Right lobe of liver (tissue), 6 donors: ENCODE results near the gene TTLL10. TPM values are rescaled to one million over a fixed set of nuclear protein-coding genes. Genes with fewer than 3 reads are reported as not detected.

Experiments used
- ATAC-seq, 4 donors: fragments of 200-7000 bp; cut with Tn5 transposase; one replicate each; pipeline ENCODE4 v1.9.1; 2020; ENCODE audit warnings: mild to moderate bottlenecking in 4 of 4, moderate library complexity in 4 of 4
- DNase-seq, 3 donors: peaks; one replicate each; pipeline ENCODE4 v3.0.0-alpha.2; 2020
- H3K27ac ChIP-seq, 3 donors: fragments of 200-600 bp; one replicate each; pipeline ENCODE4 v1.8.0; 2022
- H3K27me3 ChIP-seq, 2 donors: fragments of 200-600 bp; one replicate each; pipeline ENCODE4 v1.8.0; 2022
- H3K36me3 ChIP-seq, 4 donors: fragments of 200-600 bp; sonication (generic) in 1 of 4; one replicate each; pipeline versions ENCODE4 v1.5.1 to v1.8.0; 2017 to 2022; ENCODE audit warnings: control low read depth in 1 of 4
- H3K4me1 ChIP-seq, 4 donors: fragments of 200-600 bp; sonication (generic) in 1 of 4; one replicate each; pipeline versions ENCODE4 v1.5.1 to v1.8.0; 2017 to 2022; ENCODE audit warnings: control low read depth in 1 of 4
- H3K4me3 ChIP-seq, 3 donors: fragments of 200-600 bp; one replicate each; pipeline ENCODE4 v1.8.0; 2022
- H3K9me3 ChIP-seq, 4 donors: fragments of 200-600 bp; sonication (generic) in 1 of 4; one replicate each; pipeline versions ENCODE4 v1.5.1 to v1.8.0; 2017 to 2022; ENCODE audit warnings: control low read depth in 1 of 4
- CTCF ChIP-seq, 4 donors: fragments of 200-600 bp in 3 of 4; fragments of 450-650 bp in 1 of 4; IDR thresholded peaks; one replicate each; pipeline versions ENCODE4 v1.5.1 to v1.8.0; 2016 to 2022; ENCODE audit warnings: antibody characterized with exemption in 4 of 4, mild to moderate bottlenecking in 2 of 4
- POLR2A ChIP-seq: fragments of 450-650 bp; IDR thresholded peaks from one replicate; pipeline ENCODE4 v1.6.1; 2017; ENCODE audit warnings: antibody characterized with exemption, mild to moderate bottlenecking
- WGBS: methylation state at CpG from one replicate; pipeline ENCODE4 v1.1.6; 2018; ENCODE audit warnings: low coverage, low lambda C conversion rate; ENCODE audit not compliant: insufficient coverage; ENCODE audit errors: missing lambda C conversion rate; 5-methylcytosine and 5-hydroxymethylcytosine counted together
- intact Hi-C, 2 donors: fragments of 100-400 bp; cut with DNase I; formaldehyde crosslinking; loops; one replicate each; pipeline versions ENCODE4 v1.11.2 to v1.14.1; 2022
- total RNA-seq, 6 experiments: library from RNA; depleted of rRNA in 2 of 6; stranded (reverse); fragments of >200 nt in 2 of 6; fragmentation: NEBNext Ultra II Directional in 3 of 6; extraction: Animal tissue kit (Norgen Biotek cat#: 25700) in 3 of 6; gene quantifications; one replicate each; pipeline versions ENCODE4 v1.1.0 to v1.2.4, GENCODE V29; 2016 to 2023
- donor health status: DM: no; HTN: yes; CAD: no.
- donor health status: DM: no; HTN: no; CAD: no.
- donor health status: DM: no; HTN: no; CAD: no.
- donor health status: DM: no; HTN: yes; CAD: no.
- donor health status: DM: no; HTN: yes; CAD: no.

Gene TTLL10
- total RNA-seq, 6 experiments from 2014 or later = not detected

- TF ChIP-seq CTCF (IDR thresholded peaks at IDR 0.05) (no peak), POLR2A (peak; percentile 68)
- Histone ChIP-seq H3K4me3 (peak within 1 kb of the TSS; percentile 95 to 100 (median 97)), H3K9me3 (no peaks in the 10 kb centered on the region), H3K36me3 (peaks cover 0 to 18% (median 7%) of the 10 kb centered on the region in 4 donors), H3K4me1 (peaks cover 0 to 26% (median 7%) of the 10 kb centered on the region in 4 donors), H3K27me3 (no peaks in the 10 kb centered on the region), H3K27ac (peak within 1 kb of the TSS; percentile 83 to 89 (median 85))
- peak; percentile 93 to 96 (median 93) for ATAC-seq
- whole genome bisulfite sequencing = 0% methylated on average over 3 of the region's 99 CpGs
- intact Hi-C loops = no loop called here
- DNase-seq = peak; percentile 97 to 98 (median 97)
Measured at GRCh38 chr1:1231400-1232207, 57.9 kb downstream of the TTLL10 start, which contains the start of gene SDF4. TSS of gene SDF4 (minus strand) at chr1:1232001. CDS start at chr1:1228772, 3,229 bp downstream.

GRCh38 chr1:1232208-1232795 lies 58.6 kb downstream of the TTLL10 start, which contains the start of gene B3GALT6:
TSS of gene B3GALT6 (plus strand) at chr1:1232237. CDS start at chr1:1232279, 42 bp downstream.
- ATAC-seq (no peak), DNase-seq (no peak)
- intact Hi-C loops = no loop called here

GRCh38 chr1:1232796-1233566 lies 59.3 kb downstream of the TTLL10 start:
- WGBS = no CpG with 5 or more reads among the region's 98 CpGs
- Histone ChIP-seq H3K4me3 (peak overlapping the region in 2 of 3 donors; percentile 4 to 46), H3K27ac (no peak overlapping the region), H3K4me1 (peaks cover 0 to 37% (median 7%) of the 10 kb centered on the region in 4 donors), H3K36me3 (peaks cover 0 to 11% (median 3%) of the 10 kb centered on the region in 4 donors), H3K27me3 (no peaks in the 10 kb centered on the region), H3K9me3 (no peaks in the 10 kb centered on the region)
- no peak for DNase-seq
- no peak for TF ChIP-seq POLR2A
- no peak for TF ChIP-seq CTCF (IDR thresholded peaks at IDR 0.05)
- intact Hi-C loops = no loop called here
- ATAC-seq = no peak

More at GRCh38 chr1:1232208-1232795, 58.6 kb downstream of the TTLL10 start, which contains the start of gene B3GALT6:
- Histone ChIP-seq H3K4me3 (peak within 1 kb of the TSS; percentile 95 to 100 (median 97)), H3K4me1 (peaks cover 0 to 30% (median 7%) of the 10 kb centered on the region in 4 donors), H3K36me3 (peaks cover 0 to 18% (median 6%) of the 10 kb centered on the region in 4 donors), H3K27ac (peak within 1 kb of the TSS; percentile 83 to 89 (median 85)), H3K27me3 (no peaks in the 10 kb centered on the region), H3K9me3 (no peaks in the 10 kb centered on the region)
- TF ChIP-seq POLR2A (no peak), CTCF (IDR thresholded peaks at IDR 0.05) (no peak)
- WGBS = 0% methylated on average over 1 of the region's 100 CpGs

- DNase-seq = no peak
- ATAC-seq = no peak
Measured at GRCh38 chr1:1233567-1233892, 59.9 kb downstream of the TTLL10 start.

More at GRCh38 chr1:1233567-1233892, 59.9 kb downstream of the TTLL10 start:
- TF ChIP-seq POLR2A (no peak), CTCF (IDR thresholded peaks at IDR 0.05) (no peak)
- peaks cover 0 to 37% (median 7%) of the 10 kb centered on the region in 4 donors for H3K4me1 ChIP-seq
- no peaks in the 10 kb centered on the region for H3K27me3 ChIP-seq
- no peak overlapping the region for H3K4me3 ChIP-seq
- H3K27ac ChIP-seq = no peak overlapping the region
- intact Hi-C loops = no loop called here
- no peaks in the 10 kb centered on the region for H3K9me3 ChIP-seq
- 94% methylated on average over 15 of the region's 15 CpGs for WGBS
- peaks cover 0 to 6% (median under 1%) of the 10 kb centered on the region in 4 donors for H3K36me3 ChIP-seq
